ENCODE data around the gene PHF21A.

PHF21A gene

GRCh38 chr11:46142561-46142960 is 21.3 kb upstream of the PHF21A start:
- H3K4me3 ChIP-seq (ENCODE audit: low read depth in 1 of 2, low read length in 2 of 2) = no peak overlapping the region
- no peaks in the 10 kb centered on the region for H3K36me3 ChIP-seq (ENCODE audit: control insufficient read depth in 1 of 2, insufficient read depth in 2 of 2, low read length in 2 of 2)
- H3K4me1 ChIP-seq (ENCODE audit: control insufficient read depth in 1 of 2, insufficient read depth in 2 of 2, low read length in 2 of 2) = no peaks in the 10 kb centered on the region
- H3K9ac ChIP-seq (ENCODE audit: low read depth in 1 of 2, low read length in 2 of 2) = no peak overlapping the region
- H3K27me3 ChIP-seq (ENCODE audit: control insufficient read depth in 1 of 2, insufficient read depth in 2 of 2, low read length in 2 of 2) = no peaks in the 10 kb centered on the region
- H3K9me3 ChIP-seq (ENCODE audit: control insufficient read depth in 1 of 2, low read length in 2 of 2) = no peaks in the 10 kb centered on the region
- H3K27ac ChIP-seq (ENCODE audit: low read depth, low read length) = no peak overlapping the region

- Histone ChIP-seq H3K4me1 (ENCODE audit: control insufficient read depth in 1 of 2, insufficient read depth in 2 of 2, low read length in 2 of 2) (no peaks in the 10 kb centered on the region), H3K9ac (ENCODE audit: low read depth in 1 of 2, low read length in 2 of 2) (no peak overlapping the region)
Measured at GRCh38 chr11:46141597-46141996, 20.3 kb upstream of the PHF21A start.

GRCh38 chr11:46134540-46134939 is 13.3 kb upstream of the PHF21A start:
- Histone ChIP-seq H3K9me3 (ENCODE audit: control insufficient read depth in 1 of 2, low read length in 2 of 2) (no peaks in the 10 kb centered on the region), H3K9ac (ENCODE audit: low read depth in 1 of 2, low read length in 2 of 2) (no peak overlapping the region), H3K36me3 (ENCODE audit: control insufficient read depth in 1 of 2, insufficient read depth in 2 of 2, low read length in 2 of 2) (no peaks in the 10 kb centered on the region), H3K27me3 (ENCODE audit: control insufficient read depth in 1 of 2, insufficient read depth in 2 of 2, low read length in 2 of 2) (no peaks in the 10 kb centered on the region), H3K4me3 (ENCODE audit: low read depth in 1 of 2, low read length in 2 of 2) (no peak overlapping the region), H3K4me1 (ENCODE audit: control insufficient read depth in 1 of 2, insufficient read depth in 2 of 2, low read length in 2 of 2) (no peaks in the 10 kb centered on the region), H3K27ac (ENCODE audit: low read depth, low read length) (no peak overlapping the region)

More at GRCh38 chr11:46141597-46141996, 20.3 kb upstream of the PHF21A start:
- no peaks in the 10 kb centered on the region for H3K27me3 ChIP-seq (ENCODE audit: control insufficient read depth in 1 of 2, insufficient read depth in 2 of 2, low read length in 2 of 2)
- no peak overlapping the region for H3K4me3 ChIP-seq (ENCODE audit: low read depth in 1 of 2, low read length in 2 of 2)
- H3K36me3 ChIP-seq (ENCODE audit: control insufficient read depth in 1 of 2, insufficient read depth in 2 of 2, low read length in 2 of 2) = no peaks in the 10 kb centered on the region
- no peaks in the 10 kb centered on the region for H3K9me3 ChIP-seq (ENCODE audit: control insufficient read depth in 1 of 2, low read length in 2 of 2)
- H3K27ac ChIP-seq (ENCODE audit: low read depth, low read length) = no peak overlapping the region

GRCh38 chr11:46134061-46134460 is 12.8 kb upstream of the PHF21A start:
- H3K27me3 ChIP-seq (ENCODE audit: control insufficient read depth in 1 of 2, insufficient read depth in 2 of 2, low read length in 2 of 2) = no peaks in the 10 kb centered on the region
- H3K27ac ChIP-seq (ENCODE audit: low read depth, low read length) = no peak overlapping the region
- no peak overlapping the region for H3K9ac ChIP-seq (ENCODE audit: low read depth in 1 of 2, low read length in 2 of 2)
- H3K36me3 ChIP-seq (ENCODE audit: control insufficient read depth in 1 of 2, insufficient read depth in 2 of 2, low read length in 2 of 2) = no peaks in the 10 kb centered on the region
- no peaks in the 10 kb centered on the region for H3K9me3 ChIP-seq (ENCODE audit: control insufficient read depth in 1 of 2, low read length in 2 of 2)
- H3K4me1 ChIP-seq (ENCODE audit: control insufficient read depth in 1 of 2, insufficient read depth in 2 of 2, low read length in 2 of 2) = no peaks in the 10 kb centered on the region
- no peak overlapping the region for H3K4me3 ChIP-seq (ENCODE audit: low read depth in 1 of 2, low read length in 2 of 2)

GRCh38 chr11:46133119-46133518 is 11.9 kb upstream of the PHF21A start:
- Histone ChIP-seq H3K27ac (ENCODE audit: low read depth, low read length) (no peak overlapping the region), H3K36me3 (ENCODE audit: control insufficient read depth in 1 of 2, insufficient read depth in 2 of 2, low read length in 2 of 2) (no peaks in the 10 kb centered on the region), H3K4me3 (ENCODE audit: low read depth in 1 of 2, low read length in 2 of 2) (no peak overlapping the region), H3K9me3 (ENCODE audit: control insufficient read depth in 1 of 2, low read length in 2 of 2) (no peaks in the 10 kb centered on the region), H3K4me1 (ENCODE audit: control insufficient read depth in 1 of 2, insufficient read depth in 2 of 2, low read length in 2 of 2) (no peaks in the 10 kb centered on the region), H3K27me3 (ENCODE audit: control insufficient read depth in 1 of 2, insufficient read depth in 2 of 2, low read length in 2 of 2) (no peaks in the 10 kb centered on the region), H3K9ac (ENCODE audit: low read depth in 1 of 2, low read length in 2 of 2) (no peak overlapping the region)

- H3K4me3 ChIP-seq (ENCODE audit: low read depth in 1 of 2, low read length in 2 of 2) = no peak overlapping the region
- no peaks in the 10 kb centered on the region for H3K9me3 ChIP-seq (ENCODE audit: control insufficient read depth in 1 of 2, low read length in 2 of 2)
- no peaks in the 10 kb centered on the region for H3K4me1 ChIP-seq (ENCODE audit: control insufficient read depth in 1 of 2, insufficient read depth in 2 of 2, low read length in 2 of 2)
- no peak overlapping the region for H3K9ac ChIP-seq (ENCODE audit: low read depth in 1 of 2, low read length in 2 of 2)
- no peaks in the 10 kb centered on the region for H3K27me3 ChIP-seq (ENCODE audit: control insufficient read depth in 1 of 2, insufficient read depth in 2 of 2, low read length in 2 of 2)
- H3K27ac ChIP-seq (ENCODE audit: low read depth, low read length) = no peak overlapping the region
- H3K36me3 ChIP-seq (ENCODE audit: control insufficient read depth in 1 of 2, insufficient read depth in 2 of 2, low read length in 2 of 2) = no peaks in the 10 kb centered on the region
Measured at GRCh38 chr11:46130286-46130940, 9.2 kb upstream of the PHF21A start.

- Histone ChIP-seq H3K4me3 (ENCODE audit: low read depth in 1 of 2, low read length in 2 of 2) (no peak overlapping the region), H3K27me3 (ENCODE audit: control insufficient read depth in 1 of 2, insufficient read depth in 2 of 2, low read length in 2 of 2) (no peaks in the 10 kb centered on the region), H3K9ac (ENCODE audit: low read depth in 1 of 2, low read length in 2 of 2) (no peak overlapping the region), H3K27ac (ENCODE audit: low read depth, low read length) (no peak overlapping the region), H3K4me1 (ENCODE audit: control insufficient read depth in 1 of 2, insufficient read depth in 2 of 2, low read length in 2 of 2) (no peaks in the 10 kb centered on the region), H3K36me3 (ENCODE audit: control insufficient read depth in 1 of 2, insufficient read depth in 2 of 2, low read length in 2 of 2) (no peaks in the 10 kb centered on the region), H3K9me3 (ENCODE audit: control insufficient read depth in 1 of 2, low read length in 2 of 2) (no peaks in the 10 kb centered on the region)
Measured at GRCh38 chr11:46129133-46129532, 7.9 kb upstream of the PHF21A start.

- Histone ChIP-seq H3K4me3 (ENCODE audit: low read depth in 1 of 2, low read length in 2 of 2) (no peak overlapping the region), H3K27me3 (ENCODE audit: control insufficient read depth in 1 of 2, insufficient read depth in 2 of 2, low read length in 2 of 2) (no peaks in the 10 kb centered on the region), H3K36me3 (ENCODE audit: control insufficient read depth in 1 of 2, insufficient read depth in 2 of 2, low read length in 2 of 2) (no peaks in the 10 kb centered on the region), H3K27ac (ENCODE audit: low read depth, low read length) (no peak overlapping the region), H3K9me3 (ENCODE audit: control insufficient read depth in 1 of 2, low read length in 2 of 2) (no peaks in the 10 kb centered on the region), H3K4me1 (ENCODE audit: control insufficient read depth in 1 of 2, insufficient read depth in 2 of 2, low read length in 2 of 2) (no peaks in the 10 kb centered on the region), H3K9ac (ENCODE audit: low read depth in 1 of 2, low read length in 2 of 2) (no peak overlapping the region)
Measured at GRCh38 chr11:46127150-46127638, 5.9 kb upstream of the PHF21A start.

GRCh38 chr11:46125284-46125683 is 4.0 kb upstream of the PHF21A start:
- Histone ChIP-seq H3K27ac (ENCODE audit: low read depth, low read length) (no peak overlapping the region), H3K36me3 (ENCODE audit: control insufficient read depth in 1 of 2, insufficient read depth in 2 of 2, low read length in 2 of 2) (no peaks in the 10 kb centered on the region), H3K9ac (ENCODE audit: low read depth in 1 of 2, low read length in 2 of 2) (no peak overlapping the region), H3K4me3 (ENCODE audit: low read depth in 1 of 2, low read length in 2 of 2) (no peak overlapping the region), H3K9me3 (ENCODE audit: control insufficient read depth in 1 of 2, low read length in 2 of 2) (no peaks in the 10 kb centered on the region), H3K4me1 (ENCODE audit: control insufficient read depth in 1 of 2, insufficient read depth in 2 of 2, low read length in 2 of 2) (no peaks in the 10 kb centered on the region), H3K27me3 (ENCODE audit: control insufficient read depth in 1 of 2, insufficient read depth in 2 of 2, low read length in 2 of 2) (no peaks in the 10 kb centered on the region)

GRCh38 chr11:46122945-46123715 is 1.9 kb upstream of the PHF21A start:
- H3K4me1 ChIP-seq (ENCODE audit: control insufficient read depth in 1 of 2, insufficient read depth in 2 of 2, low read length in 2 of 2) = peaks cover 7 to 12% of the 10 kb centered on the region in 2 donors
- H3K9ac ChIP-seq (ENCODE audit: low read depth in 1 of 2, low read length in 2 of 2) = no peak overlapping the region
- no peaks in the 10 kb centered on the region for H3K36me3 ChIP-seq (ENCODE audit: control insufficient read depth in 1 of 2, insufficient read depth in 2 of 2, low read length in 2 of 2)
- H3K27me3 ChIP-seq (ENCODE audit: control insufficient read depth in 1 of 2, insufficient read depth in 2 of 2, low read length in 2 of 2) = no peaks in the 10 kb centered on the region
- H3K4me3 ChIP-seq (ENCODE audit: low read depth in 1 of 2, low read length in 2 of 2) = no peak overlapping the region
- no peak overlapping the region for H3K27ac ChIP-seq (ENCODE audit: low read depth, low read length)
- H3K9me3 ChIP-seq (ENCODE audit: control insufficient read depth in 1 of 2, low read length in 2 of 2) = no peaks in the 10 kb centered on the region

Data from duodenal mucosa (tissue), 2 donors.